HG03378 (cell line): ENCODE measurements around the gene KYAT1.

Experiments used
- ATAC-seq: cut with Tn5 transposase; IDR thresholded peaks from one replicate; pipeline ENCODE4 v1.9.1; 2021; ENCODE audit warnings: mild to moderate bottlenecking, moderate library complexity; ENCODE audit not compliant: unreplicated experiment

Gene KYAT1

GRCh38 chr9:128909859-128910258 is 28.1 kb upstream of the KYAT1 start:
- ATAC-seq = no peak

GRCh38 chr9:128908372-128908771 is 26.6 kb upstream of the KYAT1 start:
- no peak for ATAC-seq

- ATAC-seq = no peak
Measured at GRCh38 chr9:128906741-128907140, 25.0 kb upstream of the KYAT1 start.

GRCh38 chr9:128905964-128906363 is 24.2 kb upstream of the KYAT1 start:
- ATAC-seq = no peak

GRCh38 chr9:128903871-128904620 is 22.3 kb upstream of the KYAT1 start:
- no peak for ATAC-seq

GRCh38 chr9:128903079-128903461 is 21.3 kb upstream of the KYAT1 start:
- no peak for ATAC-seq

- ATAC-seq = peak; percentile 60
Measured at GRCh38 chr9:128902351-128903078, 20.8 kb upstream of the KYAT1 start.

GRCh38 chr9:128901822-128902221 is 20.1 kb upstream of the KYAT1 start:
- no peak for ATAC-seq

- no peak for ATAC-seq
Measured at GRCh38 chr9:128901379-128901778, 19.6 kb upstream of the KYAT1 start.

- no peak for ATAC-seq
Measured at GRCh38 chr9:128899566-128900322, 18.0 kb upstream of the KYAT1 start.

- ATAC-seq = no peak
Measured at GRCh38 chr9:128898845-128899565, 17.3 kb upstream of the KYAT1 start.

- no peak for ATAC-seq
Measured at GRCh38 chr9:128898382-128898781, 16.6 kb upstream of the KYAT1 start.

- ATAC-seq = no peak
Measured at GRCh38 chr9:128895556-128895955, 13.8 kb upstream of the KYAT1 start.

GRCh38 chr9:128894764-128895163 is 13.0 kb upstream of the KYAT1 start:
- no peak for ATAC-seq

- no peak for ATAC-seq
Measured at GRCh38 chr9:128893354-128893753, 11.6 kb upstream of the KYAT1 start.

GRCh38 chr9:128892221-128892921 is 10.6 kb upstream of the KYAT1 start:
- no peak for ATAC-seq

- no peak for ATAC-seq
Measured at GRCh38 chr9:128891321-128892220, 9.8 kb upstream of the KYAT1 start.

- no peak for ATAC-seq
Measured at GRCh38 chr9:128887914-128888350, 6.2 kb upstream of the KYAT1 start.

- no peak for ATAC-seq
Measured at GRCh38 chr9:128887049-128887448, 5.3 kb upstream of the KYAT1 start.
